IMR-90 (cell line): ENCODE measurements around the gene TUFM. TPM values are rescaled to one million over a fixed set of nuclear protein-coding genes. Genes with fewer than 3 reads are reported as not detected.
A peak's percentile ranks its signal among the peaks of the same experiment; 100 is the strongest.

Source experiments
- ATAC-seq: fragments of 200-7000 bp; cut with Tn5 transposase; 2 replicates; pipeline ENCODE4 v1.9.1; 2020; ENCODE audit warnings: low read depth, mild to moderate bottlenecking, moderate library complexity
- BruUV-seq: library from RNA; stranded (reverse); fragments of 400-500 nt; replicated peaks from 2 replicates; lab custom pipeline; 2021; lab: Mats Ljungman, UMichigan
- CTCF ChIA-PET: fragments of 300-600 bp; formaldehyde crosslinking; extraction: SDS; loops from one replicate; lab custom pipeline; 2021; ENCODE audit warnings: antibody characterized with exemption; lab: Yijun Ruan, JAX
- POLR2A ChIA-PET: fragments of 300-600 bp; sonication (Branson Sonifier 250); formaldehyde crosslinking; loops from one replicate; lab custom pipeline; 2022; ENCODE audit warnings: antibody characterized with exemption; ENCODE audit not compliant: unreplicated experiment; lab: Charles Lee
- DNase-seq: peaks from one replicate; pipeline ENCODE4 v3.0.0; 2013
- H2AFZ ChIP-seq: replicated peaks from 2 replicates; pipeline ENCODE3; 2013; ENCODE audit warnings: low read length, mild to moderate bottlenecking; ENCODE audit not compliant: poor library complexity
- H2AK5ac ChIP-seq: 2 replicates; pipeline ENCODE4 v1.6.1; 2013; ENCODE audit warnings: low read depth, low read length, inconsistent platforms
- H2AK9ac ChIP-seq: replicated peaks from 2 replicates; pipeline ENCODE3; 2013; ENCODE audit warnings: mild to moderate bottlenecking, low read depth, low read length, moderate library complexity; ENCODE audit not compliant: poor library complexity
- H2BK120ac ChIP-seq: 2 replicates; pipeline ENCODE4 v1.6.1; 2013; ENCODE audit warnings: low read depth, low read length, inconsistent platforms
- H2BK15ac ChIP-seq: 3 replicates; pipeline ENCODE4 v1.6.1; 2013; ENCODE audit warnings: low read depth, low read length, inconsistent platforms
- H2BK20ac ChIP-seq: 2 replicates; pipeline ENCODE4 v1.6.1; 2013; ENCODE audit warnings: low read depth, mild to moderate bottlenecking, inconsistent platforms, low read length, moderate library complexity
- H2BK5ac ChIP-seq: 2 replicates; pipeline ENCODE4 v1.6.1; 2013; ENCODE audit warnings: mild to moderate bottlenecking, low read depth, low read length, inconsistent platforms; ENCODE audit not compliant: poor library complexity, severe bottlenecking
- H3K14ac ChIP-seq: replicated peaks from 2 replicates; pipeline ENCODE4 v1.6.1; 2013; ENCODE audit warnings: low read depth, low read length, inconsistent platforms
- H3K18ac ChIP-seq: 2 replicates; pipeline ENCODE4 v1.6.1; 2013; ENCODE audit warnings: low read depth, low read length, control low read depth
- H3K23ac ChIP-seq: 2 replicates; pipeline ENCODE4 v1.6.1; 2013; ENCODE audit warnings: low read depth, low read length, inconsistent platforms
- H3K27ac ChIP-seq: 2 replicates; pipeline ENCODE4 v1.5.1; 2013; ENCODE audit warnings: mild to moderate bottlenecking, control low read depth, low read length; ENCODE audit not compliant: insufficient read depth
- H3K27me3 ChIP-seq: 2 replicates; pipeline ENCODE4 v1.6.1; 2013; ENCODE audit warnings: low read length; ENCODE audit not compliant: control insufficient read depth, insufficient read depth
- H3K36me3 ChIP-seq: 2 replicates; pipeline ENCODE4 v1.6.1; 2013; ENCODE audit warnings: low read length, mixed read lengths; ENCODE audit not compliant: control insufficient read depth, insufficient read depth
- H3K4ac ChIP-seq: 2 replicates; pipeline ENCODE4 v1.6.1; 2013; ENCODE audit warnings: low read depth, low read length, inconsistent platforms
- H3K4me1 ChIP-seq: 2 replicates; pipeline ENCODE4 v1.6.1; 2013; ENCODE audit warnings: low read length, mixed read lengths; ENCODE audit not compliant: control insufficient read depth, insufficient read depth
- H3K4me2 ChIP-seq: 2 replicates; pipeline ENCODE4 v1.6.1; 2013; ENCODE audit warnings: low read depth, mild to moderate bottlenecking, control low read depth, low read length, moderate library complexity
- H3K4me3 ChIP-seq: 2 replicates; pipeline ENCODE4 v1.5.1; 2013; ENCODE audit warnings: low read depth, mild to moderate bottlenecking, control low read depth, low read length, moderate library complexity; ENCODE audit not compliant: insufficient read depth
- H3K56ac ChIP-seq: 2 replicates; pipeline ENCODE4 v1.6.1; 2013; ENCODE audit warnings: low read length, inconsistent platforms; ENCODE audit not compliant: insufficient read depth; ENCODE audit errors: extremely low read depth
- H3K79me1 ChIP-seq, 2 experiments: 2 replicates each; pipeline ENCODE4 v1.6.1; 2013; ENCODE audit warnings: low read length in 2 of 2, inconsistent platforms in 1 of 2, low read depth in 1 of 2
- H3K9ac ChIP-seq: 2 replicates; pipeline ENCODE4 v1.6.1; 2013; ENCODE audit warnings: low read depth, low read length, control low read depth
- H3K9me1 ChIP-seq: 2 replicates; pipeline ENCODE4 v1.6.1; 2013; ENCODE audit warnings: low read length, inconsistent platforms; ENCODE audit not compliant: insufficient read depth
- H3K9me3 ChIP-seq: 2 replicates; pipeline ENCODE4 v1.6.1; 2013; ENCODE audit warnings: low read length; ENCODE audit not compliant: control insufficient read depth, insufficient read depth
- H4K20me1 ChIP-seq: 2 replicates; pipeline ENCODE4 v1.6.1; 2013; ENCODE audit warnings: low read length, inconsistent platforms; ENCODE audit not compliant: insufficient read depth
- H4K5ac ChIP-seq: 2 replicates; pipeline ENCODE4 v1.6.1; 2013; ENCODE audit warnings: mild to moderate bottlenecking, low read depth, low read length, control low read depth
- H4K8ac ChIP-seq, 2 experiments: 2 replicates each; pipeline ENCODE4 v1.6.1; 2013; ENCODE audit warnings: low read depth in 2 of 2, low read length in 2 of 2, control low read depth in 1 of 2, inconsistent platforms in 1 of 2
- H4K91ac ChIP-seq: 2 replicates; pipeline ENCODE4 v1.6.1; 2013; ENCODE audit warnings: low read depth, low read length, inconsistent platforms; ENCODE audit not compliant: insufficient read depth
- MXI1 ChIP-seq: IDR thresholded peaks from 2 replicates; pipeline ENCODE4 v1.6.1; 2012; ENCODE audit warnings: low read depth, mild to moderate bottlenecking, low read length, moderate library complexity, borderline replicate concordance
- RAD21 ChIP-seq: IDR thresholded peaks from 2 replicates; pipeline ENCODE4 v1.6.1; 2012; ENCODE audit warnings: low read length, improper control_type of control experiment
- WGBS, 2 experiments: methylation state at CpG; one replicate each; pipeline versions ENCODE4 v1.1.5 to v1.1.7; 2013; ENCODE audit warnings: missing lambda C conversion rate in 2 of 2; ENCODE audit not compliant: insufficient read length in 1 of 2; ENCODE audit errors: extremely low coverage in 2 of 2; 5-methylcytosine and 5-hydroxymethylcytosine counted together
- dilution Hi-C: fragments of 300-500 bp; cut with HindIII; formaldehyde crosslinking; loops from one replicate; pipeline ENCODE4 v1.14.3; 2018; ENCODE audit warnings: low sequenced_read_pairs; ENCODE audit not compliant: unreplicated experiment
- in situ Hi-C: fragments of 300-500 bp; cut with MboI; formaldehyde crosslinking; loops from 3 replicates; pipeline ENCODE4 v1.14.3; 2019; ENCODE audit warnings: low sequenced_read_pairs, inconsistent platforms, mixed read lengths
- intact Hi-C: fragments of 100-400 bp; cut with micrococcal nuclease; formaldehyde crosslinking; loops from 2 replicates; pipeline ENCODE4 v1.10.0; 2022
- polyA plus RNA-seq, 3 experiments: library from polyadenylated mRNA; depleted of rRNA; stranded (reverse); fragments of >200 nt; gene quantifications; 2 replicates each; pipeline ENCODE4 v1.2.3, GENCODE V29; 2012; ENCODE audit warnings: low replicate concordance in 1 of 3
- total RNA-seq: library from RNA; depleted of rRNA; stranded (reverse); fragments of >200 nt; gene quantifications from 2 replicates; pipeline ENCODE4 v1.2.3, GENCODE V29; 2012

Gene TUFM
- total and polyA plus RNA-seq, 2 of the 4 experiments (the other 2 are of a cell fraction): 80.3 to 126 TPM

GRCh38 chr16:28863929-28864793 is 18.0 kb upstream of the TUFM start:
- Histone ChIP-seq H2BK120ac (no peak overlapping the region), H3K14ac (peak overlapping the region; percentile 64; the same call in 1 of the 2 replicates), H3K9ac (peak overlapping the region; percentile 85), H2BK15ac (no peak overlapping the region), H3K4me1 (peaks cover 5% of the 10 kb centered on the region; the same call in 1 of the 2 replicates), H4K5ac (no peak overlapping the region), H3K36me3 (peaks cover 16% of the 10 kb centered on the region; the same call in 1 of the 2 replicates), H3K4me3 (peak overlapping the region; percentile 93), H4K91ac (peak overlapping the region; percentile 63), H3K27me3 (no peaks in the 10 kb centered on the region), H3K56ac (peak overlapping the region; percentile 58), H3K9me3 (no peaks in the 10 kb centered on the region), H3K18ac (no peak overlapping the region), H2AFZ (peak overlapping the region; percentile 100), H2AK5ac (peak overlapping the region; percentile 86), H3K27ac (peak overlapping the region; percentile 95), H2BK5ac (peak overlapping the region; percentile 7), H4K20me1 (peaks cover 12% of the 10 kb centered on the region), H2BK20ac (no peak overlapping the region), H3K23ac (peak overlapping the region; percentile 72), H3K9me1 (peaks cover 10% of the 10 kb centered on the region; the same call in 1 of the 2 replicates), H3K4ac (peak overlapping the region; percentile 60), H3K4me2 (peak overlapping the region; percentile 97), H2AK9ac (peak overlapping the region; percentile 96), H4K8ac (peak overlapping the region; percentile 98 to 100; a peak in 2 of 4 replicates), H3K79me1 (peaks cover 25 to 60% of the 10 kb centered on the region in 2 experiments)
- peak; percentile 15; the same call in 1 of the 2 replicates for TF ChIP-seq MXI1
- TF ChIP-seq RAD21: no peak
- dilution Hi-C loops (no loop called here), in situ Hi-C loops (no loop called here), intact Hi-C loops (loop anchor here (2.0 to 5.0 kb wide), 4 partner anchors 17 to 83 kb away; partner anchors contain the start of genes ATXN2L, RABEP2 and TUFM)
- ATAC-seq (peak; percentile 3), DNase-seq (peak; percentile 55)
- POLR2A ChIA-PET: interaction anchor here (0.6 to 1.0 kb wide), 2 partner anchors 10 to 589 kb away, joined by 4 to 11 read pairs; no protein-coding TSS in a partner anchor
- 4% methylated on average over 5 of the region's 42 CpGs; no CpG with 5 or more reads in 1 of the 2 experiments for WGBS, 2 experiments
- no TSS peak for BruUV-seq
- CTCF ChIA-PET: interaction anchor here (0.6 to 1.5 kb wide), 2 partner anchors 9 to 80 kb away, joined by 4 read pairs; no protein-coding TSS in a partner anchor
